H9 (cell line): ENCODE measurements around the gene NOS3. TPM values are rescaled to one million over a fixed set of nuclear protein-coding genes. Genes with fewer than 3 reads are reported as not detected.

Experiments
- DNase-seq: peaks from one replicate; pipeline ENCODE4 v3.0.0-alpha.2; 2017
- H2AFZ ChIP-seq: one replicate; pipeline ENCODE4 v1.6.1; 2013; ENCODE audit warnings: mild to moderate bottlenecking, low read length, control low read depth, moderate library complexity
- H2AK5ac ChIP-seq: 2 replicates; pipeline ENCODE4 v1.6.1; 2013; ENCODE audit warnings: low read length, control low read depth, mixed read lengths; ENCODE audit not compliant: insufficient read length
- H2BK120ac ChIP-seq: one replicate; pipeline ENCODE4 v1.6.1; 2013; ENCODE audit warnings: low read depth, mild to moderate bottlenecking, low read length, control low read depth, inconsistent platforms; ENCODE audit not compliant: poor library complexity, severe bottlenecking
- H2BK12ac ChIP-seq: 2 replicates; pipeline ENCODE4 v1.6.1; 2013; ENCODE audit warnings: low read length, control low read depth, mixed read lengths, low read depth; ENCODE audit not compliant: insufficient read length
- H2BK15ac ChIP-seq: 2 replicates; pipeline ENCODE4 v1.6.1; 2013; ENCODE audit warnings: low read depth, low read length, control low read depth
- H2BK20ac ChIP-seq: one replicate; pipeline ENCODE4 v1.6.1; 2013; ENCODE audit warnings: low read depth, mild to moderate bottlenecking, low read length, control low read depth, inconsistent platforms; ENCODE audit not compliant: poor library complexity, severe bottlenecking
- H2BK5ac ChIP-seq: 2 replicates; pipeline ENCODE4 v1.6.1; 2013; ENCODE audit warnings: low read length, control low read depth, mixed read lengths; ENCODE audit not compliant: insufficient read length
- H3K14ac ChIP-seq: 2 replicates; pipeline ENCODE4 v1.6.1; 2013; ENCODE audit warnings: low read length, control low read depth; ENCODE audit not compliant: insufficient read depth
- H3K18ac ChIP-seq: 2 replicates; pipeline ENCODE4 v1.6.1; 2013; ENCODE audit warnings: low read depth, mild to moderate bottlenecking, mixed read lengths, low read length, control low read depth; ENCODE audit not compliant: insufficient read length
- H3K23ac ChIP-seq: 2 replicates; pipeline ENCODE4 v1.6.1; 2013; ENCODE audit warnings: low read length, control low read depth, mixed read lengths, low read depth; ENCODE audit not compliant: insufficient read length
- H3K23me2 ChIP-seq: 2 replicates; pipeline ENCODE4 v1.6.1; 2013; ENCODE audit warnings: low read depth, mild to moderate bottlenecking, mixed read lengths, low read length, control low read depth; ENCODE audit not compliant: insufficient read length, poor library complexity, severe bottlenecking
- H3K27ac ChIP-seq: 2 replicates; pipeline ENCODE4 v1.5.1; 2013; ENCODE audit warnings: low read length, control low read depth, mixed read lengths, low read depth; ENCODE audit not compliant: insufficient read length
- H3K27me3 ChIP-seq: 2 replicates; pipeline ENCODE4 v1.6.1; 2013; ENCODE audit warnings: low read length, control low read depth, inconsistent platforms; ENCODE audit not compliant: insufficient read depth
- H3K4ac ChIP-seq: 2 replicates; pipeline ENCODE4 v1.6.1; 2013; ENCODE audit warnings: low read depth, mild to moderate bottlenecking, control low read depth, inconsistent platforms, low read length, moderate library complexity
- H3K4me1 ChIP-seq: 2 replicates; pipeline ENCODE4 v1.6.1; 2013; ENCODE audit warnings: low read length, control low read depth, inconsistent platforms; ENCODE audit not compliant: insufficient read depth
- H3K4me2 ChIP-seq: 2 replicates; pipeline ENCODE4 v1.6.1; 2013; ENCODE audit warnings: low read length, control low read depth, mixed read lengths; ENCODE audit not compliant: insufficient read length, insufficient read depth
- H3K56ac ChIP-seq: 2 replicates; pipeline ENCODE4 v1.6.1; 2013; ENCODE audit warnings: low read depth, mild to moderate bottlenecking, mixed read lengths, low read length, control low read depth; ENCODE audit not compliant: insufficient read length
- H3K79me1 ChIP-seq: 2 replicates; pipeline ENCODE4 v1.6.1; 2013; ENCODE audit warnings: low read depth, mild to moderate bottlenecking, moderate library complexity, low read length, control low read depth, inconsistent platforms; ENCODE audit not compliant: insufficient read depth, poor library complexity, severe bottlenecking
- H3K79me2 ChIP-seq: 2 replicates; pipeline ENCODE4 v1.6.1; 2013; ENCODE audit warnings: low read length, control low read depth, inconsistent platforms; ENCODE audit not compliant: insufficient read depth
- H3K9ac ChIP-seq: 2 replicates; pipeline ENCODE4 v1.6.1; 2013; ENCODE audit warnings: low read length, control low read depth, mixed read lengths; ENCODE audit not compliant: insufficient read length; ENCODE audit errors: extremely low read depth
- H3K9me3 ChIP-seq: one replicate; pipeline ENCODE4 v1.6.1; 2013; ENCODE audit warnings: low read depth, low read length, inconsistent platforms; ENCODE audit not compliant: control insufficient read depth
- H3T11ph ChIP-seq: one replicate; pipeline ENCODE4 v1.6.1; 2013; ENCODE audit warnings: mild to moderate bottlenecking, low read length, control low read depth, inconsistent platforms
- H4K20me1 ChIP-seq: one replicate; pipeline ENCODE4 v1.6.1; 2013; ENCODE audit not compliant: control insufficient read depth, insufficient read length, insufficient read depth
- H4K5ac ChIP-seq: 2 replicates; pipeline ENCODE4 v1.6.1; 2013; ENCODE audit warnings: low read depth, mild to moderate bottlenecking, mixed read lengths, low read length, control low read depth; ENCODE audit not compliant: insufficient read length
- H4K8ac ChIP-seq: replicated peaks from 2 replicates; pipeline ENCODE4 v1.6.1; 2013; ENCODE audit warnings: low read length, control low read depth, mixed read lengths, low read depth; ENCODE audit not compliant: insufficient read length
- H4K91ac ChIP-seq: 2 replicates; pipeline ENCODE4 v1.6.1; 2013; ENCODE audit warnings: low read depth, mild to moderate bottlenecking, moderate library complexity, mixed read lengths, low read length, control low read depth; ENCODE audit not compliant: insufficient read length
- H3K27ac Mint-ChIP-seq, 3 experiments: 2 replicates in 2 of 3; 3 replicates in 1 of 3; pipeline ENCODE4 v1.8.0; 2020 to 2021; ENCODE audit warnings: mixed read lengths in 3 of 3, mild to moderate bottlenecking in 1 of 3, moderate library complexity in 1 of 3
- H3K27me3 Mint-ChIP-seq: 2 replicates; pipeline ENCODE4 v1.8.0; 2021; ENCODE audit warnings: low read depth, mild to moderate bottlenecking, moderate library complexity, mixed read lengths
- H3K36me3 Mint-ChIP-seq, 3 experiments: 2 replicates in 2 of 3; 3 replicates in 1 of 3; pipeline ENCODE4 v1.8.0; 2020 to 2021; ENCODE audit warnings: low read depth in 3 of 3, mixed read lengths in 3 of 3; ENCODE audit not compliant: insufficient read depth in 1 of 3
- H3K4me1 Mint-ChIP-seq, 2 experiments: 2 replicates each; pipeline ENCODE4 v1.8.0; 2020; ENCODE audit warnings: mixed read lengths in 2 of 2
- H3K4me3 Mint-ChIP-seq, 2 experiments: 2 replicates in 1 of 2; 3 replicates in 1 of 2; pipeline ENCODE4 v1.8.0; 2020 to 2021; ENCODE audit warnings: mild to moderate bottlenecking in 2 of 2, mixed read lengths in 2 of 2, moderate library complexity in 1 of 2
- H3K9me3 Mint-ChIP-seq, 2 experiments: 2 replicates in 1 of 2; 3 replicates in 1 of 2; pipeline ENCODE4 v1.8.0; 2020; ENCODE audit warnings: mild to moderate bottlenecking in 2 of 2, mixed read lengths in 2 of 2, moderate library complexity in 1 of 2
- WGBS: extraction: QIAGEN DNeasy Blood & Tissue Kit; methylation state at CpG from one replicate; pipeline ENCODE4 v1.1.7; 2013; ENCODE audit warnings: missing lambda C conversion rate, low lambda C conversion rate, mixed read lengths; ENCODE audit not compliant: insufficient read length; ENCODE audit errors: extremely low coverage; 5-methylcytosine and 5-hydroxymethylcytosine counted together
- total RNA-seq: library from RNA; stranded (reverse); gene quantifications from 2 replicates; pipeline ENCODE4 v1.2.1, GENCODE V29; 2021
- TF ChIP-seq, protein P1 (sequence below): fragments of 200-600 bp; sonication (generic); conservative IDR thresholded peaks from 3 replicates; pipeline ENCODE4 v1.8.0; 2021; ENCODE audit warnings: antibody characterized with exemption, mild to moderate bottlenecking

The NOS3 gene
- total RNA-seq, 1 experiment from 2014 or later = 4.5 TPM

DNA sequence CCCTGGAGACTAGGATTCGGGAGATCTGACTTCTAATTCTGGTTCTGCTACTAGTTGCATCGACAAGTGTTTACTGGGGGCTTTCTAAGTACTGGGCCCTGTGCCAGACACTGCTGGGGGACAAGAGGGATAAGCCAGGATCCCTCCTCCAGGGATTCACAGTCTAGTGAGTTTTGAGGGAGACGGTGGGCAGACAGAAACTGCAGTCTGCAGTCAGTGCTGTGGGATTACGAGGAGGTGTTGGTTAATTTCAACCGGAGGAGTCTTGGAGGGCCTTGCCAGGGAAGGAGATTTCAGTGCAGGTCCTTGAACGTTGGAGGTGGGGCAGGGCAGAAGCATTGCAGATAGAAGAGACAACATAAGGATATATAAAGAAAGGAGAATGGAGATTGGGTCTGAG is 9.2 kb upstream of the NOS3 start:
- H3K27me3 ChIP-seq = peaks cover 7% of the 10 kb centered on the region; the same call in 1 of the 2 replicates
- no peak overlapping the region for H3K9ac ChIP-seq
- H3K56ac ChIP-seq = no peak overlapping the region
- peaks cover 16% of the 10 kb centered on the region for H3K23me2 ChIP-seq
- H4K8ac ChIP-seq = no peak overlapping the region
- H4K5ac ChIP-seq = no peak overlapping the region
- TF ChIP-seq, protein P1, sequence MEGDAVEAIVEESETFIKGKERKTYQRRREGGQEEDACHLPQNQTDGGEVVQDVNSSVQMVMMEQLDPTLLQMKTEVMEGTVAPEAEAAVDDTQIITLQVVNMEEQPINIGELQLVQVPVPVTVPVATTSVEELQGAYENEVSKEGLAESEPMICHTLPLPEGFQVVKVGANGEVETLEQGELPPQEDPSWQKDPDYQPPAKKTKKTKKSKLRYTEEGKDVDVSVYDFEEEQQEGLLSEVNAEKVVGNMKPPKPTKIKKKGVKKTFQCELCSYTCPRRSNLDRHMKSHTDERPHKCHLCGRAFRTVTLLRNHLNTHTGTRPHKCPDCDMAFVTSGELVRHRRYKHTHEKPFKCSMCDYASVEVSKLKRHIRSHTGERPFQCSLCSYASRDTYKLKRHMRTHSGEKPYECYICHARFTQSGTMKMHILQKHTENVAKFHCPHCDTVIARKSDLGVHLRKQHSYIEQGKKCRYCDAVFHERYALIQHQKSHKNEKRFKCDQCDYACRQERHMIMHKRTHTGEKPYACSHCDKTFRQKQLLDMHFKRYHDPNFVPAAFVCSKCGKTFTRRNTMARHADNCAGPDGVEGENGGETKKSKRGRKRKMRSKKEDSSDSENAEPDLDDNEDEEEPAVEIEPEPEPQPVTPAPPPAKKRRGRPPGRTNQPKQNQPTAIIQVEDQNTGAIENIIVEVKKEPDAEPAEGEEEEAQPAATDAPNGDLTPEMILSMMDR = no peak
- no peaks in the 10 kb centered on the region for H3K79me1 ChIP-seq
- H3K4me1 ChIP-seq = no peaks in the 10 kb centered on the region; the same call in none of the 2 replicates
- no peak overlapping the region for H4K91ac ChIP-seq
- H3K14ac ChIP-seq = no peak overlapping the region
- H2AK5ac ChIP-seq = no peak overlapping the region
- no peak overlapping the region for H3K18ac ChIP-seq
- no peak overlapping the region for H2BK12ac ChIP-seq
- no peak overlapping the region for H2BK5ac ChIP-seq
- H3K79me2 ChIP-seq = no peaks in the 10 kb centered on the region
- H3T11ph ChIP-seq = no peak overlapping the region
- Mint-ChIP-seq H3K27ac (no peak overlapping the region), H3K27me3 (peaks cover 77% of the 10 kb centered on the region), H3K9me3 (no peaks in the 10 kb centered on the region; a peak in 2 of 5 replicates), H3K36me3 (no peaks in the 10 kb centered on the region; a peak in 1 of 7 replicates), H3K4me3 (no peak overlapping the region; a peak in 1 of 5 replicates), H3K4me1 (peaks cover 33 to 39% of the 10 kb centered on the region in 2 experiments)
- no CpG with 5 or more reads among the region's 6 CpGs for WGBS
- no peak overlapping the region for H3K23ac ChIP-seq
- no peak for DNase-seq
- H2BK15ac ChIP-seq = no peak overlapping the region
- no peaks in the 10 kb centered on the region for H3K9me3 ChIP-seq
- no peak overlapping the region for H2AFZ ChIP-seq
- no peak overlapping the region for H3K27ac ChIP-seq
- H2BK20ac ChIP-seq = no peak overlapping the region
- no peaks in the 10 kb centered on the region for H4K20me1 ChIP-seq
- no peak overlapping the region for H3K4me2 ChIP-seq
- no peak overlapping the region for H3K4ac ChIP-seq
- H2BK120ac ChIP-seq = no peak overlapping the region
